ENCODE measurements around the gene ASIC4. TPM values are rescaled to one million over a fixed set of nuclear protein-coding genes. Genes with fewer than 3 reads are reported as not detected.

ASIC4 gene
- total and polyA plus RNA-seq, 2 of the 13 experiments (the other 11 are each of a cell fraction or from before 2014, with no cell fraction given), result 0.03 TPM; not detected in 1

GRCh38 chr2:219486380-219486959 is 27.8 kb upstream of the ASIC4 start:
- no peaks in the 10 kb centered on the region for H4K20me1 ChIP-seq (ENCODE audit: insufficient read depth, low read length)
- DNase-seq (ENCODE audit: low spot score) (no peak), ATAC-seq (no peak), FAIRE-seq (no peak)
- no peaks in the 10 kb centered on the region for H3K36me3 ChIP-seq (replicated peaks in 1 of 2; ENCODE audit: control insufficient read depth in 1 of 2, insufficient read depth in 2 of 2, low read length in 2 of 2)
- H2AFZ ChIP-seq (ENCODE audit: low read length), result no peak overlapping the region
- H3K27ac ChIP-seq (ENCODE audit: extremely low read length, insufficient read depth, low read length), result no peak overlapping the region
- no peak for TF ChIP-seq SALL1 (CRISPR knock-in tag; IDR thresholded peaks at IDR 0.05)
- TF ChIP-seq WIZ (CRISPR knock-in tag; IDR thresholded peaks at IDR 0.05), result no peak
- no peak for TF ChIP-seq ZNF224 (CRISPR knock-in tag; IDR thresholded peaks at IDR 0.05)
- peak; percentile 60; the same call in 1 of the 2 replicates for TF ChIP-seq MAFF (IDR thresholded peaks at IDR 0.05; ENCODE audit: low read depth, low read length)
- no peak for TF ChIP-seq ZNF75D (CRISPR knock-in tag; IDR thresholded peaks at IDR 0.05; ENCODE audit: borderline replicate concordance)
- TF ChIP-seq ZNF546 (CRISPR knock-in tag; conservative IDR thresholded peaks at IDR 0.05), result no peak
- peak; percentile 66 to 75 for TF ChIP-seq MAFK (conservative IDR thresholded peaks at IDR 0.05 in 1 of 2, IDR thresholded peaks at IDR 0.05 in 1 of 2; ENCODE audit: low read length in 2 of 2)
- TF ChIP-seq MNT (IDR thresholded peaks at IDR 0.05), result no peak
- TF ChIP-seq HNRNPL (IDR thresholded peaks at IDR 0.05; ENCODE audit: low read depth, low read length), result no peak
- no peak for TF ChIP-seq HIVEP1 (CRISPR knock-in tag; IDR thresholded peaks at IDR 0.05)
- TF ChIP-seq, protein P1, sequence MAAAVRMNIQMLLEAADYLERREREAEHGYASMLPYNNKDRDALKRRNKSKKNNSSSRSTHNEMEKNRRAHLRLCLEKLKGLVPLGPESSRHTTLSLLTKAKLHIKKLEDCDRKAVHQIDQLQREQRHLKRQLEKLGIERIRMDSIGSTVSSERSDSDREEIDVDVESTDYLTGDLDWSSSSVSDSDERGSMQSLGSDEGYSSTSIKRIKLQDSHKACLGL (CRISPR knock-in tag; IDR thresholded peaks at IDR 0.05), result no peak
- TF ChIP-seq HOXA9 (CRISPR knock-in tag; IDR thresholded peaks at IDR 0.05; ENCODE audit: borderline replicate concordance), result no peak
- TF ChIP-seq RBAK (CRISPR knock-in tag; IDR thresholded peaks at IDR 0.05), result no peak
- intact Hi-C loops (cut with micrococcal nuclease; ENCODE audit: unreplicated experiment) (no loop called here), in situ Hi-C loops (cut with HindIII; ENCODE audit: extremely low pct_ligation_motif_present, low pct_unique_long_range_greater_than_20kb) (no loop called here)
- no peak overlapping the region for H3K9ac ChIP-seq (ENCODE audit: insufficient read depth, low read depth, low read length)
- H3K9me3 ChIP-seq (ENCODE audit: low read length), result no peaks in the 10 kb centered on the region
- ChIA-PET CTCF (ENCODE audit: low intra/inter-chr PET ratio, low total read pairs) (no interaction called here), POLR2A (interaction anchor here (1.9 kb wide), 1 partner anchor 11 kb away, joined by 5 read pairs; no protein-coding TSS in a partner anchor)
- H3K27me3 ChIP-seq (ENCODE audit: control insufficient read depth in 1 of 2, insufficient read depth in 2 of 2, low read length in 2 of 2), result peaks cover 55 to 98% of the 10 kb centered on the region in 2 experiments; a peak in 4 of 5 replicates
- no peaks in the 10 kb centered on the region for H3K79me2 ChIP-seq (ENCODE audit: insufficient read depth, low read length)
- H3K4me3 ChIP-seq (replicated peaks in 1 of 3; ENCODE audit: insufficient read depth in 1 of 3, low read depth in 2 of 3, low read length in 3 of 3), result no peak overlapping the region
- H3K4me2 ChIP-seq (ENCODE audit: low read depth, low read length), result no peak overlapping the region
- H3K4me1 ChIP-seq (ENCODE audit: insufficient read depth, low read length), result peaks cover 13% of the 10 kb centered on the region
- 8% methylated on average over 7 of the region's 8 CpGs for WGBS (ENCODE audit: low lambda C conversion rate)
- no TSS peak for BruUV-seq (replicated peaks)

Measured in HepG2 (cell line).